ENCODE results near the gene TRPV6. TPM values are rescaled to one million over a fixed set of nuclear protein-coding genes. Genes with fewer than 3 reads are reported as not detected.
A peak's percentile ranks its signal among the peaks of the same experiment; 100 is the strongest.

The TRPV6 gene
- total and polyA plus RNA-seq, 2 donors from 2014 or later, result 4.4 to 5.5 TPM

GRCh38 chr7:142901426-142902259 is 16.1 kb upstream of the TRPV6 start:
- H3K27me3 ChIP-seq (ENCODE audit: control insufficient read depth, insufficient read depth, low read length), result no peaks in the 10 kb centered on the region
- H3K9me3 ChIP-seq (ENCODE audit: control insufficient read depth in 2 of 3, insufficient read depth in 1 of 3, low read length in 3 of 3), result peaks cover 0 to 4% (median 2%) of the 10 kb centered on the region in 3 donors
- DNase-seq (no peak), FAIRE-seq (no peak)
- H3K4me3 ChIP-seq (ENCODE audit: low read length in 3 of 3), result no peak overlapping the region
- intact Hi-C loops (cut with DNase I), result no loop called here
- H3K9ac ChIP-seq (ENCODE audit: low read length in 3 of 3), result no peak overlapping the region
- H3K36me3 ChIP-seq (ENCODE audit: control insufficient read depth in 2 of 3, insufficient read depth in 3 of 3, low read length in 3 of 3), result no peaks in the 10 kb centered on the region
- no peak overlapping the region for H3K27ac ChIP-seq (ENCODE audit: low read depth in 2 of 2, low read length in 2 of 2)
- TF ChIP-seq, protein P1, sequence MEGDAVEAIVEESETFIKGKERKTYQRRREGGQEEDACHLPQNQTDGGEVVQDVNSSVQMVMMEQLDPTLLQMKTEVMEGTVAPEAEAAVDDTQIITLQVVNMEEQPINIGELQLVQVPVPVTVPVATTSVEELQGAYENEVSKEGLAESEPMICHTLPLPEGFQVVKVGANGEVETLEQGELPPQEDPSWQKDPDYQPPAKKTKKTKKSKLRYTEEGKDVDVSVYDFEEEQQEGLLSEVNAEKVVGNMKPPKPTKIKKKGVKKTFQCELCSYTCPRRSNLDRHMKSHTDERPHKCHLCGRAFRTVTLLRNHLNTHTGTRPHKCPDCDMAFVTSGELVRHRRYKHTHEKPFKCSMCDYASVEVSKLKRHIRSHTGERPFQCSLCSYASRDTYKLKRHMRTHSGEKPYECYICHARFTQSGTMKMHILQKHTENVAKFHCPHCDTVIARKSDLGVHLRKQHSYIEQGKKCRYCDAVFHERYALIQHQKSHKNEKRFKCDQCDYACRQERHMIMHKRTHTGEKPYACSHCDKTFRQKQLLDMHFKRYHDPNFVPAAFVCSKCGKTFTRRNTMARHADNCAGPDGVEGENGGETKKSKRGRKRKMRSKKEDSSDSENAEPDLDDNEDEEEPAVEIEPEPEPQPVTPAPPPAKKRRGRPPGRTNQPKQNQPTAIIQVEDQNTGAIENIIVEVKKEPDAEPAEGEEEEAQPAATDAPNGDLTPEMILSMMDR (IDR thresholded peaks at IDR 0.05; ENCODE audit: borderline replicate concordance, extremely low read depth, insufficient read depth), result no peak
- no peaks in the 10 kb centered on the region for H3K4me1 ChIP-seq (ENCODE audit: control insufficient read depth in 2 of 3, insufficient read depth in 2 of 3, low read depth in 1 of 3, low read length in 3 of 3)

DNA sequence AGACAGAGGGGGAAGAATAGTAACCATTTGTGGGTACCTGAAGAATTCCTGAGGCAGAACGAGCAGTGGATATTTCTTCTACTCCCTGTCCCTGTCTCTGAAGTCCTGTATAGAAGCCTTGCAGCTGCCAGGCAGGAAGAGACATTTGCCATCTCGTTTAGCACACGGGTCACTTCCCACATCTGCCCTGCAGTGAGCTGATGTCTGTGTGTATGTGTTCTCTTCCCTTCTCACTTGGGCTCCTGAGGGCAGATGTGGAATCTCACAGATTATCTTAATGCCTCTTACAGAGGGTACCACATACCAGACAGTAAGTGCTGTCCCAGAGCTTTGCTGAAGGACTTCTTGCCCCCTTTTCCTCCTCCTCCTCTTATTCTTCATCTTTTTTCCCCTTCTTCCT is 14.1 kb upstream of the TRPV6 start:
- Histone ChIP-seq H3K36me3 (ENCODE audit: control insufficient read depth in 2 of 3, insufficient read depth in 3 of 3, low read length in 3 of 3) (no peaks in the 10 kb centered on the region), H3K4me3 (ENCODE audit: low read length in 3 of 3) (no peak overlapping the region), H3K27me3 (ENCODE audit: control insufficient read depth, insufficient read depth, low read length) (no peaks in the 10 kb centered on the region), H3K9ac (ENCODE audit: low read length in 3 of 3) (no peak overlapping the region), H3K27ac (ENCODE audit: low read depth in 2 of 2, low read length in 2 of 2) (no peak overlapping the region), H3K4me1 (ENCODE audit: control insufficient read depth in 2 of 3, insufficient read depth in 2 of 3, low read depth in 1 of 3, low read length in 3 of 3) (no peaks in the 10 kb centered on the region), H3K9me3 (ENCODE audit: control insufficient read depth in 2 of 3, insufficient read depth in 1 of 3, low read length in 3 of 3) (peaks cover 0 to 3% (median under 1%) of the 10 kb centered on the region in 3 donors)
- FAIRE-seq (no peak), DNase-seq (peak in 1 of 5 donors; percentile 11)
- intact Hi-C loops (cut with DNase I), result no loop called here
- TF ChIP-seq, protein P1 (IDR thresholded peaks at IDR 0.05; ENCODE audit: borderline replicate concordance, extremely low read depth, insufficient read depth), result no peak

DNA sequence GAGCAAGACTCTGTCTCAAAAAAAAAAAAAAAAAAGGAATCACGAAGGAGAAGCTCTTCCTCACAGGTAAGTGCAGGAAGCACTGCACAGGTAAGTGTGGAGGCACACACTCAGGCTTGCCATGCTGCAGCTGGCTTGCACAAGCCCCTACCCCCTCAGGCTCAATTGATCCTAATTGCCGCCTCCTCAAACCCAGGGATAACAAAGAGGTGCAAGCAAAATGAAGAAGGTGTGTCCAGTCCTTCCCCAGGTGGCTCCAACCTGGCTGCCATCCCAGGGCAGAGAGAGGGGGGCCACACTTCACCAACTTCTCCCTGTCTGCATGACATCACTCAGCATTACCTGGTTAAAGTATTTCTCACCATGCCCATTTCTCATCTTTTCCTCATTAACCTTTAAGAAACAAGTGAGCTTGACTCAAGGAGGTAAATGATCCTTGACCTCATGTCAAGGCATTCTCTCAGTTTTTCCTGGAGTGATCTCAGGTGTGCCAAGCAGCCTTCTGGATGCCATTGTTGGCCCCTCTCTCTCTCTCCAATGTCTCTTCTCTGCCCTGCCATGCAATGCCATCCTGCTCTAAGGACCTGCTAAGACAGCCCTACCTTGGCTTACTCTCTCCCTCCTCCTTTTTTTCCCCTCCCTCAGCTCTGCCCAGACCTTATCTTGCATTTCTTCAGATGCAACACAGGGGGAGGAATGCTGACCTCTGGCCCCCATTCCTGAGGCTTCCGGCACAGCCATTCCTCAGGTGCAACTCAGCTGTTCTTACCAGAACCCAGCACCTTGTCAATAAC is 13.0 kb upstream of the TRPV6 start:
- intact Hi-C loops (cut with DNase I), result no loop called here
- Histone ChIP-seq H3K27ac (ENCODE audit: low read depth in 2 of 2, low read length in 2 of 2) (no peak overlapping the region), H3K36me3 (ENCODE audit: control insufficient read depth in 2 of 3, insufficient read depth in 3 of 3, low read length in 3 of 3) (no peaks in the 10 kb centered on the region), H3K9ac (ENCODE audit: low read length in 3 of 3) (no peak overlapping the region), H3K4me3 (ENCODE audit: low read length in 3 of 3) (no peak overlapping the region), H3K9me3 (ENCODE audit: control insufficient read depth in 2 of 3, insufficient read depth in 1 of 3, low read length in 3 of 3) (no peaks in the 10 kb centered on the region), H3K27me3 (ENCODE audit: control insufficient read depth, insufficient read depth, low read length) (no peaks in the 10 kb centered on the region), H3K4me1 (ENCODE audit: control insufficient read depth in 2 of 3, insufficient read depth in 2 of 3, low read depth in 1 of 3, low read length in 3 of 3) (no peaks in the 10 kb centered on the region)
- FAIRE-seq (no peak), DNase-seq (no peak)
- TF ChIP-seq, protein P1 (IDR thresholded peaks at IDR 0.05; ENCODE audit: borderline replicate concordance, extremely low read depth, insufficient read depth), result no peak
